ENCODE measurements around the gene DHCR24. TPM values are rescaled to one million over a fixed set of nuclear protein-coding genes. Genes with fewer than 3 reads are reported as not detected.

The DHCR24 gene
- total RNA-seq, 4 donors from 2014 or later = 167 to 525 (median 389) TPM

DNA sequence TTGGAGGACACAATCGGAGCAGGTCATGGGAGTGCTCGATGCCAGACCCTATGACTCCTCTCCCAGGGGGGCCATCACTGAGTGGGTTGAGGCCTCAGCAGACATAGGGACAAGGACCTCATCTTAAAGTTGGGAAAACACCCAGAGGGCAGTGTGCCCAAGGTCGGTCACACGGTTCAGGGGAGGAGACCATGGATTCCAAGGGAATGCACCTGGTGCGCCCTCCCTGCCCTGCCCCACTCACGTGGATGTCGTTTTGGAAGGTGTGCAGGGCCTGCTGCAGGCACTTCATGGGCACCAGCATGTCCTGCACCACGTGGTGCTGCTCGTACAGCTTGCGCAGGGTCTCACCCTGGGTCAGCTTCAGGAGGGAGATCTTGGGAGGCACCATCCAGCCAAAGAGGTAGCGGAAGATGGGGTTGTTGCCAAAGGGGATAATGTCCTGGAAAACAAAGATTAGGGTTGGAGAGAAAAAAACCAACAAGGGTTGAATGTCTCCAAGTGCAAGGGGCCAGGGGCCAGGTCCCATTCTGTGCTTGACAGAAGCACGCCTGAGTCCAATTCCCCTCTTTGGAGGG is 33.1 kb downstream of the DHCR24 start:
- peaks cover 52% of the 10 kb centered on the region for H3K4me1 ChIP-seq
- H3K27me3 ChIP-seq = no peaks in the 10 kb centered on the region
- 74% methylated on average over 12 of the region's 12 CpGs for WGBS
- no peak overlapping the region for H3K27ac ChIP-seq
- no peak overlapping the region for H3K4me3 ChIP-seq
- DNase-seq (ENCODE audit: low spot score in 2 of 2) = peak in 1 of 2 donors; percentile 43
- no peaks in the 10 kb centered on the region for H3K9me3 ChIP-seq
- H3K36me3 ChIP-seq = peaks cover 46% of the 10 kb centered on the region
- TF ChIP-seq POLR2A (IDR thresholded peaks at IDR 0.05) (no peak), POLR2AphosphoS5 (IDR thresholded peaks at IDR 0.05) (no peak), CTCF (IDR thresholded peaks at IDR 0.05) (no peak), EP300 (IDR thresholded peaks at IDR 0.05) (no peak)

- Histone ChIP-seq H3K27me3 (no peaks in the 10 kb centered on the region), H3K4me1 (peaks cover 48% of the 10 kb centered on the region), H3K27ac (no peak overlapping the region), H3K9me3 (no peaks in the 10 kb centered on the region), H3K36me3 (peaks cover 49% of the 10 kb centered on the region), H3K4me3 (no peak overlapping the region)
- TF ChIP-seq EP300 (IDR thresholded peaks at IDR 0.05) = no peak
- no peak for TF ChIP-seq POLR2AphosphoS5 (IDR thresholded peaks at IDR 0.05)
- TF ChIP-seq CTCF (IDR thresholded peaks at IDR 0.05) = no peak
- TF ChIP-seq POLR2A (IDR thresholded peaks at IDR 0.05) = no peak
- WGBS = 78% methylated on average over 5 of the region's 9 CpGs
- DNase-seq (ENCODE audit: low spot score in 2 of 2) = peak in 1 of 2 donors; percentile 52
These were observed 33.8 kb downstream of the DHCR24 start for GRCh38 chr1:54853096-54853792.

- Histone ChIP-seq H3K4me3 (no peak overlapping the region), H3K4me1 (peaks cover 37% of the 10 kb centered on the region), H3K27ac (peak overlapping the region; percentile 70), H3K9me3 (no peaks in the 10 kb centered on the region), H3K36me3 (peaks cover 45% of the 10 kb centered on the region), H3K27me3 (no peaks in the 10 kb centered on the region)
- DNase-seq (ENCODE audit: low spot score in 2 of 2) = peak in 1 of 2 donors; percentile 48
- 76% methylated on average over 17 of the region's 17 CpGs for WGBS
- TF ChIP-seq POLR2AphosphoS5 (IDR thresholded peaks at IDR 0.05) = no peak
- no peak for TF ChIP-seq EP300 (IDR thresholded peaks at IDR 0.05)
- no peak for TF ChIP-seq CTCF (IDR thresholded peaks at IDR 0.05)
- TF ChIP-seq POLR2A (IDR thresholded peaks at IDR 0.05) = no peak
These were observed 35.0 kb downstream of the DHCR24 start for GRCh38 chr1:54851936-54852524.

DNA sequence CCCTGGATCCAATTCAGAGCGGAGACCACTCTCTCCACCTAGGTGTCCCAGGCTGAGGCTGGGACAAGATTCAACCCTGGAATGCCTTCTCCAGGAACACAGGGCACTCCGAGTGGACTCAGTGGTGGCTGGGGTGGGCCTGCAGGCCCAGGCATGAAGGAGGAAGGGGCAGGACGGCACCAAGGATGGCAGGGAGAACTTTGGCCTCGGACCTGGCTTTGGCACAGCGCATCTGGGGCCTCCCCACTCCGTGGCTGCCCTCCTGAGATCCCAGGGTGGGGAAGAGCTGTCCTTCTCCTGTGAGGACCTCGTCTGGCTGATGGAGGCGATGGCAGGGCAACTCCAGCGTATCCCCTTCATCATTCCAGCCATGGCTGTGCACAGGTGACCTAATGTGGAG is 35.6 kb downstream of the DHCR24 start:
- DNase-seq (ENCODE audit: low spot score in 2 of 2) = peak in 1 of 2 donors; percentile 59
- 91% methylated on average over 4 of the region's 9 CpGs for WGBS
- Histone ChIP-seq H3K27me3 (no peaks in the 10 kb centered on the region), H3K27ac (peak overlapping the region; percentile 70), H3K4me3 (no peak overlapping the region), H3K36me3 (peaks cover 47% of the 10 kb centered on the region), H3K9me3 (no peaks in the 10 kb centered on the region), H3K4me1 (peaks cover 35% of the 10 kb centered on the region)
- TF ChIP-seq POLR2AphosphoS5 (IDR thresholded peaks at IDR 0.05) (no peak), POLR2A (IDR thresholded peaks at IDR 0.05) (no peak), EP300 (IDR thresholded peaks at IDR 0.05) (no peak), CTCF (IDR thresholded peaks at IDR 0.05) (no peak)

- no peak overlapping the region for H3K4me3 ChIP-seq
- peaks cover 44% of the 10 kb centered on the region for H3K36me3 ChIP-seq
- peak overlapping the region; percentile 15 for H3K27ac ChIP-seq
- DNase-seq (ENCODE audit: low spot score in 2 of 2) = peak in 1 of 2 donors; percentile 75
- WGBS = 46% methylated on average over 9 of the region's 9 CpGs
- no peaks in the 10 kb centered on the region for H3K9me3 ChIP-seq
- H3K4me1 ChIP-seq = peaks cover 33% of the 10 kb centered on the region
- no peaks in the 10 kb centered on the region for H3K27me3 ChIP-seq
- peak; percentile 38 to 59 (median 57) for TF ChIP-seq POLR2AphosphoS5 (IDR thresholded peaks at IDR 0.05)
- no peak for TF ChIP-seq EP300 (IDR thresholded peaks at IDR 0.05)
These were observed 36.3 kb downstream of the DHCR24 start for GRCh38 chr1:54850737-54851136.

Data from suprapubic skin (tissue), 4 donors.